Activated CD4-positive, CD25-positive, alpha-beta regulatory T cell treated with anti-CD3 and anti-CD28 coated beads, Interleukin-2, amount 50 U/mL, for 16 hours (primary cell): ENCODE measurements around the gene FREM1.

Source experiments
- DNase-seq: peaks from one replicate; pipeline ENCODE4 v3.0.0-alpha.2; 2020; ENCODE audit warnings: low read depth, low spot score

The FREM1 gene

GRCh38 chr9:14881006-14881405 lies 29.2 kb downstream of the FREM1 start:
- DNase-seq = no peak

DNA sequence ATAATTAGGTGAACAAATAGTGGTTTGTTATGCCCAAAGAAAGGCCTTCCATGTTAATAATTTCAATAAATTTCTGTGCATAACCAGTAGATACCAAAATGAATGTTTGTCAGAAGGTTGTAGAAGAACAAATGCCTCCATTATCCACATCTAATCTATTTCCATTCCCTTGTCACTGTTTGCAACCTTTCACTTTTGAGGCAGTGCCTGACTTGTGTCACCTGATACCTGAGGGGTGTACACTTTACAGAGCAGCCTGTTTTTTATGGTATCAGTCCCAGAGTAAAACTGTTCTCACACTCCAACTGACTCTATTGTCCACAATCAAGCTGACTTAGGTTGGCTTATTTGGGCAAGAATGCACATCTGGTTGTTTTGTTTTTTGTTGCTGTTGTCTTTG lies 40.1 kb downstream of the FREM1 start:
- no peak for DNase-seq

DNA sequence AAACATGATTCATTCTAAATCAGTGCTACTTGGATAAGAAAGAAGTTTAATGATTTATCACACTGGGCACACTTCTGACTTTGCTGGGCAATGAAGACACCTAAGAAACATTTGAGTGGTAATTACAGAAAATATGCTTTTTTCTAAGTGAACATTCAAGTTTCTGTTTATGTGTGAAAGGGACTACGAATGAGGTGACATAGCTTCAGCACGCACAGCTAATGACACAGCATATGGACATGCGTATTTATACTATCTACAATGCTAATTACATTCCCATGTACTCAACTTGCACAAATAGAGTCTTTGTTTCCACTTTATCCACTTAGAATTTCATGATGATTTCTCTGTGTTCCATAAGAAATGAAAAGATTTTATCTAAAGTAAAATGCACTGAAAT lies 40.6 kb downstream of the FREM1 start:
- DNase-seq = no peak

GRCh38 chr9:14868772-14869583 lies 41.2 kb downstream of the FREM1 start:
- DNase-seq = no peak

DNA sequence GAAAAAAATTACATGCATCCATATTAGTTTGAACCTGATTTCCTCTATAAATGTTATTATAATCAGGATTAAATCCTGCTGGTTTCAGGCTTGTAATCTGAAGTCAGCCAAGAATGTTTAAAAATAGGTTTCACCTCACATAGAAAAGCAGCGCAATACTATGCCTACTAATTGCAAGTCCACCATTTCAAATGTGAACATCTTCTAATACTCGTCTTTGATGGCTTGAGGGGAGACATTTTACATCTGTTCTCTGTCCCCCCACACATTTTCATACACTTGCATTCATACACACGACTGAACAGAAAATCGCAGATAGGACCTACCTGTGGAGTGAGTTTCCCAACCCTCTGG lies 41.8 kb downstream of the FREM1 start:
- DNase-seq = no peak

DNA sequence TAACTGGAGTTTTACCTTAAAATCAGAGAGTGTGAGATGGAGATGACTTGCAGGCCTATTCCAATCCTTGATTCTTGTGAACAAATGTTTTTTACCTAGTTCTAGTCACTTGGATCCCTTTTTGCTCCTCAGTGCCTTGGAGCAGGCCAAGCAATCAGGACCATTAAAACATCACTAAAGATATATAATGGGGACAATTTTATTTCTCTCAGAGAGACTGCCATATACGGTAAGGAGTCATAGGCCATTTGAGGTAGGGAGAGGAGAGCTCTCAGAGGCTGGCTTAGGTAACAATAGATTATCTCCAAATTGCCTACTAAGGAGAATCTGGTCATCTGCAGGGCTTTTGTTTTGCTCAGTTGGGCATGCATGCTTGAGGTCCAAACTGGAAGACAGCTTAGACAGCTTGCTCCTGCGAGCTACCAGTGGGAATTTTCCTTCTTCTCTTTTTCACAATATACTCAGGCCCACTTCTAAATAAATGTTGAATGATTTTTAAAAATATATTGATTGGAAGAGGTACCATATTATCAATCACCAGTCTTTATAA lies 44.0 kb downstream of the FREM1 start:
- no peak for DNase-seq

DNA sequence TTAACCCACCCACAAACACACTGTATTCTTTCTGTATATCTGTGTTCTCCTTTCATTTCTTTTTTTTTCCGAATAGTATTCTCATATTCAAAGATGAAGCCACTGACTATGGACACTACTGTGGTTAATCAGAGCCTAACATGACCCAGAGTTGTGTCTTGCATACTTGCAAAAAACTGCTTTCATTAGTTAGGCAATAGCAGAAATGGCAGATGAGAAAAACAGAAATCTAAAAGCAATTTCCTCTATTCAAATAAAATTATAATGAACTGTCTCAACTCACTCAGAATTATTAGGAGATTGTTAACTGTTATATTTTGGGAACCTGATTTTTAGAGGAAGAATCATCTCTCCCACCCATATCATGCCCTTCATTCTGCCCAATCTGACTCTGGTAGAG lies 45.9 kb downstream of the FREM1 start:
- DNase-seq = no peak

- DNase-seq = no peak
These were observed 46.8 kb downstream of the FREM1 start for GRCh38 chr9:14863402-14863801.

DNA sequence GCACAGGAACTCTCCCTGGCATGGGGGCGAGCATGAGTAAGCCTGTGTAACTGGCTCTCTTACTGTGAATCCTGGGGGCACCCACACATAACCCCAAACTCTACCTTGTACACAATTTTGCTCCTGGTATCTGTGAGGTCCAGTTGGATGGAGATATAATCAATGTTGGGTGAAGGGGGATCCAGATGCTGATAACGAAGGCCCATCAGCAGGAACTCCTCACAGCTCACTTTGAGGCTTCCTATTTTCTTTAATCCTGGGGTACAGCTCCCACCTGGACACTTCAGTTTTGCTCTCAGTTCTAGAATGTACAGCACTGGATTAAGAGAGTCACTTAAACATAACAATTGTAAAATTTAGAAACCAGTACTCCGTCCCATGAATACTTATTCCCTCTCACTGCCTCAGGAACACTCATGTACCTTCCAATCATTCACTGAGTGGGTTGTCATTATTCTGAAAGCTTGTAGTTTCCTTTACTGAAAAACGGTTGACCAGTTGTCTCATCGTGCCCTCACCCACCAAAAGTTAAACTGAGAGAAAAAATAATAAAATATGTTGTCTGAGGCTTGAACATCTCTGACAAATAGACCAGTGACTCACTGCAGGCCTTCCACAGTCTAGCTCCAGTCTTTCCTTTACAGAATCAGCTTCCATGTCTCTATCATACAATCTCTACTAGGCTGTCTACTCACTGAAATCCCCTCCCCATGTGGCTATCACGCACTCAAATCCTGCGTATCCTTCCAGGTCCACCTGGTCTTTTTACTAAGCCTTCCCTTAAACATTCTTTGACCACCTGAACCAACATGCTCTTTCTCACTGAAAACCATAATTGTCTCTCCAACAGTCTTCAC lies 52.6 kb downstream of the FREM1 start:
- DNase-seq = no peak

DNA sequence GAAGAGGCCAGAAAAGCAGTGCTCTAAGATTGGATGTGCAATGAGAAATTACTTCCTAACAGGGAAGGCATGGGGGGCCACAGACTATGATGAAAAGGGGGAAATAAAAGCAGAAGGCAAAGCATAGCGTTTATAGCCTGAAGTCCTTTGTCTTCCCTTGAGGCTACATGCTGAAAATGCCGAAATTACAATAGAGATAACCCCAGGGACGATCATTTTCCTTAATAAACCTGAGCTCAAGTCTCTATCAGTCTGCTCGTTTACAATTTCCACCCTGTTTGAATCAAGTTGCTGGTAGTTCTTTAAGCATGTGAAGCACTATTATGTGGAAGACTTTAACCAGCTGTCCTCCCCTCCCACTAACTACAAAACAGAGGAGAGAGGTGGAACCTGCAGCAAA lies 60.4 kb downstream of the FREM1 start:
- no peak for DNase-seq

- no peak for DNase-seq
These were observed 60.9 kb downstream of the FREM1 start for GRCh38 chr9:14849296-14849695.

- DNase-seq = no peak
These were observed 63.3 kb downstream of the FREM1 start for GRCh38 chr9:14846871-14847311.

- no peak for DNase-seq
These were observed 67.1 kb downstream of the FREM1 start for GRCh38 chr9:14843163-14843562.

DNA sequence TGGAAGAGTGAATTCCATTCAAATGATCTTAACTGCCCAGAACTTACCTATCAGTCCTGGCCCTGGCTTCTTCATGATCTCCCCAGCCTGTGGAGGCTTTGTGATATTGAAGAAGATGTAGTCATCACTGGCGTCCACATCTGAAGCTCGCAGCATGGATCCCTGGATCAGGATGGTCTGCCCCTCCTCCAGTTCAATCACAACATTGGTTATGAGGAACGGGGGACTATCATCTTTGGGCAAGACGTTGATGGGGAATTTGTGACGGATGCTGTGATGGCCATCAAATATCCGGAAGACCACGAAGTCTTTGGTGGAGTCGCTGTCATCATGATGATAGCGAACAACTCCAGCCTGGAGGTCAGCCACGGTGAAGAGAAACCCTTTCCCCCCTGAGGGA lies 68.0 kb downstream of the FREM1 start:
- no peak for DNase-seq

DNA sequence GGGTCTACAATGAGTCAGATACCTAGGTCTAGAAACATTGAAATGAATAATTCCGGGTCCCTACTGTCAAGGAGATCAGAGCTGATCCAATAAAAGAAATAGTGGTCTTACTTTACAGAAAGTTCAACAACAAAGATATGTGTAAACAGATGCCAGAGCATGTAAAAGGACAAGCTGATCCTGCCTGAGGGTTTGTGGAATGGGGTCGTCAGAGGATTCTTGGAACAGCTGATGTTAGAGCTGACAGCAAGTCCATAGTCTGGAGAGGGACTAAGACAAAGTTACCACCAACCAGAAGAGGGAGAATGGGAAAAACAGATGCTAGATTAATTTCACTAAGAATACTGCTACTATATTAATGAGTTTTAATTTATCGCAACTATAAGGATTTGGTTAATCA lies 71.5 kb downstream of the FREM1 start:
- no peak for DNase-seq

- DNase-seq = no peak
These were observed 73.3 kb downstream of the FREM1 start for GRCh38 chr9:14836885-14837284.

- DNase-seq = no peak
These were observed 78.6 kb downstream of the FREM1 start for GRCh38 chr9:14831661-14832060.

DNA sequence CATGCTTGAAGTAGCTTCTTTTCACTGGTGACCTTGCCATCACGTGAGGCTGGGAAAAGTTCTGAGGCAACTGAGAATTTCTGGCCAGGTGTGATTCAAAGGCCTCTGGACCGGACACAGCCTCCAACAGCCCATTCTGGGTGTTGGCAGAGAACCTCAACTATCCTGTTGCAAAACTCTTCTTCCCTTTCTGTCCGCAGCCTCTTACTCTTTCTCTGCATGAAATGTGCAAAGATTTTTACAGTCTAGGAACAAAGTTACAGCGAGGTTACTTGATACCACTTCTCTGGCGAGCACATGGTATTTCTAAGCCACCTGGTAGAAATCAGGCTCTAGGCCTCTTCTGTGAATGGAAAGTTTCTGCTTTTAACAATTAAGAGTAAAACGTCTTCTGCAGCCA lies 79.2 kb downstream of the FREM1 start:
- no peak for DNase-seq

DNA sequence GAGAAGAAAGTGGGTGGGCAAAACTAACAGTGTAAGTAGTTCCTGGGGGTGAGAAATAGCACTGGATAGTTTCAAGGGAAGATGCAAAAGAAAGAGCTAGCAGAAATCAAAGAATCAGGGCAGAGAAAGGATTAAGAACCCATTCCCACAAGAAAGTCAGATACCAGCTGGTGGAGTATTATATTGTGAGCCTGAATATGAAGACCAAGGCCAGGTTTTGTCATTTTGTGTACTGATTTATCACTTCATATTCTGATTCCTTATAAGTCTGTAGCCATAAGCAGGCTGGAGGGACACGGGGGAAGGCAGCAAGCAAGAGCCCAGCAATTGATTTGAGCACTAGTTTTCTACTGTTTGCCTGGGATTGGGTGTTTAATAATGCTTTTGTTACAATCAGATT lies 80.2 kb downstream of the FREM1 start:
- DNase-seq = no peak

GRCh38 chr9:14829204-14829603 lies 81.0 kb downstream of the FREM1 start:
- DNase-seq = no peak

DNA sequence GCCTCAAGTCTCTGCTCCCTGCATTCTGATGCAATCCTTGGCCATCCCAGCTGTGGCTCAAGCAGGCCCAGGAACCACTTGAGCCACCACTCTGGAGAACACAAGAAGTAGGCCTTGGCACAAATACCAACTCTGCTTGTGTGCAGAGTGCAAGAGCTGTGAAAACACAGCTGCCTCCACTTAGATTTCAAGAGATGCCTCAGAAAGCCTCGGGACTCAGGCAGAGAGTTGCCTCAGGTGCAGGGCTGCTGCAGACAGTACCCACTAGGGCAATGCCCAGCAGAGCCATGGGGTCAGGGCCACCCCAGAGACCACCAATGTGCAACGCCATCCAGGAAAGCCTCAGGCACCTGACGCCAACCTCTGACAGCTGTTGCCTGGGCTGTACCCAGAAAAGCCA lies 82.4 kb downstream of the FREM1 start:
- no peak for DNase-seq

GRCh38 chr9:14824481-14824880 lies 85.7 kb downstream of the FREM1 start:
- DNase-seq = no peak

GRCh38 chr9:14823800-14824199 lies 86.4 kb downstream of the FREM1 start:
- DNase-seq = no peak
